Smooth muscle cell (in vitro differentiated cells): ENCODE data around the gene RHAG. TPM values are rescaled to one million over a fixed set of nuclear protein-coding genes. Genes with fewer than 3 reads are reported as not detected.

ENCODE experiments used
- DNase-seq: peaks from one replicate; lab custom pipeline; 2025; ENCODE audit not compliant: unreplicated experiment; lab: John Stamatoyannopoulos, UW
- H2AFZ ChIP-seq: fragments of 200-600 bp; sonication (generic); 2 replicates; pipeline ENCODE4 v1.6.0; 2016; ENCODE audit warnings: antibody characterized with exemption, low read depth, mild to moderate bottlenecking
- H3F3A ChIP-seq: fragments of 200-600 bp; sonication (generic); 2 replicates; pipeline ENCODE4 v1.6.0; 2017; ENCODE audit warnings: antibody characterized with exemption, low read depth
- H3K27ac ChIP-seq: fragments of 200-600 bp; sonication (generic); 2 replicates; pipeline ENCODE4 v1.5.1; 2016; ENCODE audit warnings: low read depth, mild to moderate bottlenecking
- H3K27me3 ChIP-seq: fragments of 200-600 bp; sonication (generic); 2 replicates; pipeline ENCODE4 v1.6.1; 2016; ENCODE audit warnings: low read depth, mild to moderate bottlenecking
- H3K36me3 ChIP-seq: fragments of 200-600 bp; sonication (generic); 2 replicates; pipeline ENCODE4 v1.5.1; 2016; ENCODE audit warnings: low read depth
- H3K4me1 ChIP-seq: fragments of 200-600 bp; sonication (generic); 2 replicates; pipeline ENCODE4 v1.5.1; 2016; ENCODE audit warnings: low read depth
- H3K4me2 ChIP-seq: fragments of 200-600 bp; sonication (generic); 2 replicates; pipeline ENCODE4 v1.6.0; 2016; ENCODE audit warnings: mild to moderate bottlenecking
- H3K4me3 ChIP-seq: fragments of 200-600 bp; sonication (generic); 2 replicates; pipeline ENCODE4 v1.5.1; 2016; ENCODE audit warnings: mild to moderate bottlenecking
- H3K79me2 ChIP-seq: fragments of 200-600 bp; sonication (generic); 2 replicates; pipeline ENCODE4 v1.6.0; 2016; ENCODE audit warnings: low read depth, mild to moderate bottlenecking
- H3K9ac ChIP-seq: fragments of 200-600 bp; sonication (generic); 2 replicates; pipeline ENCODE4 v1.6.0; 2016; ENCODE audit warnings: low read depth
- H3K9me3 ChIP-seq: fragments of 200-600 bp; sonication (generic); replicated peaks from 2 replicates; pipeline ENCODE4 v1.5.1; 2016; ENCODE audit warnings: low read depth
- H4K20me1 ChIP-seq: fragments of 200-600 bp; sonication (generic); 2 replicates; pipeline ENCODE4 v1.6.0; 2016; ENCODE audit warnings: low read depth
- WGBS: methylation state at CpG from one replicate; pipeline ENCODE4 v1.1.7; 2016; ENCODE audit warnings: low lambda C conversion rate; 5-methylcytosine and 5-hydroxymethylcytosine counted together
- polyA plus RNA-seq: library from polyadenylated mRNA; unstranded; fragments of >200 nt; fragmentation: Nextera tagmentation; extraction: Ambion mirVana; gene quantifications from 2 replicates; pipeline ENCODE4 v1.2.1, GENCODE V29; 2016
- total RNA-seq: library from RNA; depleted of rRNA; stranded (reverse); fragments of >200 nt; gene quantifications from 2 replicates; pipeline ENCODE4 v1.2.3, GENCODE V29; 2014
- TF ChIP-seq, protein P1 (sequence below): fragments of 200-600 bp; sonication (generic); IDR thresholded peaks from 2 replicates; pipeline ENCODE4 v1.5.1; 2017; ENCODE audit warnings: borderline replicate concordance, mild to moderate bottlenecking, antibody characterized with exemption; ENCODE audit not compliant: insufficient read depth, poor library complexity, severe bottlenecking

Gene RHAG
- total and polyA plus RNA-seq, 2 experiments from 2014 or later: not detected

DNA sequence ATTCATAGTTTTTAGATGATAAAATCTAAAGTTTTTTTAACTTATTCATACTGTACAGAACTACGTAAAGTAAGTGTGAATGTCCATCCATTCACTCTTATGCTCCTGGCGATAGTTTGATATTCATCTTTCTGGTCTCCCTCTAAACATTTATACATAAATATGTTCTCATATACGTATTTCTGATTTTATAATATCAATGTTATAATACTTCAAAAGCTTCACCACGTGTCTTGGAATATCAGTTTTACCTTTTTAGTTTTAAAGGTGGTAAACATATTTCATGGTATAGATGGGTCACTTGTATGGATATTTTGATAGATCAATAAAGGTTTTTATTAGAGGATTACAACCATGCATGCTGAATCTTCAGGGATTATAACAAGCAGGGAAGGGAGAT, 10.3 kb upstream of the RHAG start:
- TF ChIP-seq, protein P1, sequence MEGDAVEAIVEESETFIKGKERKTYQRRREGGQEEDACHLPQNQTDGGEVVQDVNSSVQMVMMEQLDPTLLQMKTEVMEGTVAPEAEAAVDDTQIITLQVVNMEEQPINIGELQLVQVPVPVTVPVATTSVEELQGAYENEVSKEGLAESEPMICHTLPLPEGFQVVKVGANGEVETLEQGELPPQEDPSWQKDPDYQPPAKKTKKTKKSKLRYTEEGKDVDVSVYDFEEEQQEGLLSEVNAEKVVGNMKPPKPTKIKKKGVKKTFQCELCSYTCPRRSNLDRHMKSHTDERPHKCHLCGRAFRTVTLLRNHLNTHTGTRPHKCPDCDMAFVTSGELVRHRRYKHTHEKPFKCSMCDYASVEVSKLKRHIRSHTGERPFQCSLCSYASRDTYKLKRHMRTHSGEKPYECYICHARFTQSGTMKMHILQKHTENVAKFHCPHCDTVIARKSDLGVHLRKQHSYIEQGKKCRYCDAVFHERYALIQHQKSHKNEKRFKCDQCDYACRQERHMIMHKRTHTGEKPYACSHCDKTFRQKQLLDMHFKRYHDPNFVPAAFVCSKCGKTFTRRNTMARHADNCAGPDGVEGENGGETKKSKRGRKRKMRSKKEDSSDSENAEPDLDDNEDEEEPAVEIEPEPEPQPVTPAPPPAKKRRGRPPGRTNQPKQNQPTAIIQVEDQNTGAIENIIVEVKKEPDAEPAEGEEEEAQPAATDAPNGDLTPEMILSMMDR: no peak
- Histone ChIP-seq H4K20me1 (no peaks in the 10 kb centered on the region), H3K79me2 (no peaks in the 10 kb centered on the region), H3K27ac (no peak overlapping the region), H3K27me3 (no peaks in the 10 kb centered on the region), H3K4me1 (no peaks in the 10 kb centered on the region), H3K4me2 (no peak overlapping the region), H3F3A (no peaks in the 10 kb centered on the region), H3K9ac (no peak overlapping the region), H3K4me3 (no peak overlapping the region), H2AFZ (no peak overlapping the region), H3K36me3 (no peaks in the 10 kb centered on the region), H3K9me3 (no peaks in the 10 kb centered on the region)
- WGBS: 85% methylated on average over 4 of the region's 4 CpGs
- DNase-seq: no peak

DNA sequence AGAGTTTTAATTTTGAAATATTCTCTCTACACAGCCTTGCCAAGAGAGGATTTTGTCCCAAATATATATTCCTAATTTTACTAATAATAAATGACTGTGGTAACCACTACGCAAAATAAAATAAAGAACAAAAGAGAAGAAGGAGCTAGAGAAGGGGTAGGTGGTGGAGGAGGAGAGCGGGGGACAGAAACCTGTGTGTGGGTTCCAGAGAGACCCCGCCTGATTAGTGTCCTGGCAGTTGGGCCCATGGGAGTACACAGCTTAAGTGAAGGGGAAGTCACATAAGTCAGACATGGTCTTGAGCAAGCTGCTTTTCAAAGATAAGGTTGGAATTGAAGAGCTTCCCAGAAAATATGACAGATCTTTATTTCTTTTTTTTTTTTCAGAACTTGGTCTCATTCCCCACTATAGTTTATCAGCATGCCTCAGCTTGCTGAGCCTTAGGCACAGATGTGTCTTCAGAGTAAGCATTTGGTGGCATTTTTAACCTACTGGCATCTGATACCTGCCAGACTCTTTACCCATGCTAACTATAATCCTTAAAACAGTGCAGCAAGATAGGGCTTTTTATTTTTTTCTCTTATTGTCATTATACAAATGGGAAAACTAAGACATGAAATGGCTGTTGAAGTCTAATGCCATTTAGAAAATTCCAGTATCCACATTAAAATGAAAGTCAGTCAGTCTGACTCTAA, 9.6 kb upstream of the RHAG start:
- no peaks in the 10 kb centered on the region for H3K79me2 ChIP-seq
- TF ChIP-seq, protein P1: no peak
- H3K36me3 ChIP-seq: no peaks in the 10 kb centered on the region
- no peak for DNase-seq
- H3K9ac ChIP-seq: no peak overlapping the region
- H3K4me3 ChIP-seq: no peak overlapping the region
- H3K27ac ChIP-seq: no peak overlapping the region
- H3K4me2 ChIP-seq: no peak overlapping the region
- no peaks in the 10 kb centered on the region for H4K20me1 ChIP-seq
- no peaks in the 10 kb centered on the region for H3F3A ChIP-seq
- no peak overlapping the region for H2AFZ ChIP-seq
- no peaks in the 10 kb centered on the region for H3K4me1 ChIP-seq
- WGBS: 99% methylated on average over 3 of the region's 3 CpGs
- no peaks in the 10 kb centered on the region for H3K27me3 ChIP-seq
- H3K9me3 ChIP-seq: no peaks in the 10 kb centered on the region

DNA sequence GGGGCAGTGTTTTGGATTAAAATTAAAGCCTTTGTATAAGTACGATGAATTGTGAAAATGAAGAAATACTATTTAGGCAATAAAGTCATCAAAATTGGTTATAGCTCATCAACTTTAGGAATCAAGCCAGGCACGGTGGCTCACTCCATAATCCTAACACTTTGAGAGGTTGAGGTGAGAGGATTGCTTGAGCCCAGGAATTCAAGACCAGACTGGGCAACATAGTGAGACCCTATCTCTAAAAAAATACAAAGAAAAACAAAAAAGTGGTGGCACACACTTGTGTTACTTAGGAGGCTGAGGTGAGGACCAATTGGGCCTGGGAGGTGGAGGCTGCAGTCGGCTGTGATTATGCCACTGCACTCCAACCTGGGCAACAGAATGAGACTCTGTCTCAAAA, 8.5 kb upstream of the RHAG start:
- H3K4me1 ChIP-seq: no peaks in the 10 kb centered on the region
- DNase-seq: no peak
- H3F3A ChIP-seq: no peaks in the 10 kb centered on the region
- H3K79me2 ChIP-seq: no peaks in the 10 kb centered on the region
- no peaks in the 10 kb centered on the region for H3K36me3 ChIP-seq
- H3K9ac ChIP-seq: no peak overlapping the region
- no peaks in the 10 kb centered on the region for H4K20me1 ChIP-seq
- 93% methylated on average over 3 of the region's 3 CpGs for WGBS
- H3K4me3 ChIP-seq: no peak overlapping the region
- TF ChIP-seq, protein P1: no peak
- no peak overlapping the region for H2AFZ ChIP-seq
- H3K27ac ChIP-seq: no peak overlapping the region
- no peaks in the 10 kb centered on the region for H3K27me3 ChIP-seq
- no peaks in the 10 kb centered on the region for H3K9me3 ChIP-seq
- no peak overlapping the region for H3K4me2 ChIP-seq
